SK-N-SH treated with all-trans-retinoic acid at 6 μM for 48 hours (cell line): Measurements from ENCODE around the gene DDI1.

ENCODE experiments used
- ATAC-seq: fragments of 200-7000 bp; cut with Tn5 transposase; 3 replicates; pipeline ENCODE4 v1.9.1; 2020; ENCODE audit warnings: mild to moderate bottlenecking, moderate library complexity
- ARNTL ChIP-seq: fragments of 450-650 bp; formaldehyde crosslinking; IDR thresholded peaks from 2 replicates; pipeline ENCODE4 v1.5.0; 2020; ENCODE audit warnings: low read depth, mild to moderate bottlenecking, moderate library complexity, borderline replicate concordance
- BACH2 ChIP-seq: fragments of 250-450 bp; sonication (Bioruptor Pico); IDR thresholded peaks from 2 replicates; pipeline ENCODE4 v1.9.0; 2021; ENCODE audit warnings: mild to moderate bottlenecking, borderline replicate concordance
- CREB5 ChIP-seq: fragments of 250-450 bp; sonication (Bioruptor Pico); IDR thresholded peaks from 2 replicates; pipeline ENCODE4 v1.5.1; 2020; ENCODE audit warnings: low read depth, mild to moderate bottlenecking, moderate library complexity
- CSDC2 ChIP-seq: fragments of 250-450 bp; sonication (Bioruptor Pico); IDR thresholded peaks from 2 replicates; pipeline ENCODE4 v1.5.0; 2020; ENCODE audit warnings: mild to moderate bottlenecking, moderate library complexity
- CSRNP3 ChIP-seq: fragments of 250-450 bp; sonication (Bioruptor Pico); IDR thresholded peaks from 2 replicates; pipeline ENCODE4 v1.5.1; 2021; ENCODE audit warnings: mild to moderate bottlenecking, moderate library complexity
- ESRRG ChIP-seq: fragments of 250-450 bp; sonication (Bioruptor Pico); IDR thresholded peaks from 2 replicates; pipeline ENCODE4 v1.6.1; 2021; ENCODE audit warnings: mild to moderate bottlenecking
- GLIS3 ChIP-seq: fragments of 250-450 bp; sonication (Bioruptor Pico); IDR thresholded peaks from 2 replicates; pipeline ENCODE4 v1.5.0; 2020; ENCODE audit warnings: mild to moderate bottlenecking, moderate library complexity
- ISL1 ChIP-seq: fragments of 250-450 bp; sonication (Bioruptor Pico); IDR thresholded peaks from 2 replicates; pipeline ENCODE4 v2.1.2; 2022; ENCODE audit warnings: mild to moderate bottlenecking, moderate library complexity
- OSR1 ChIP-seq: fragments of 250-450 bp; sonication (Bioruptor Pico); IDR thresholded peaks from 2 replicates; pipeline ENCODE4 v1.8.0; 2022; ENCODE audit warnings: moderate library complexity, mild to moderate bottlenecking, inconsistent platforms
- PATZ1 ChIP-seq: fragments of 250-450 bp; sonication (Bioruptor Pico); IDR thresholded peaks from 2 replicates; pipeline ENCODE4 v1.8.0; 2020; ENCODE audit warnings: mild to moderate bottlenecking, moderate library complexity, borderline replicate concordance
- PPARA ChIP-seq: fragments of 250-450 bp; sonication (Bioruptor Pico); IDR thresholded peaks from 2 replicates; pipeline ENCODE4 v1.5.0; 2020; ENCODE audit warnings: mild to moderate bottlenecking, borderline replicate concordance
- RARB ChIP-seq: fragments of 250-450 bp; sonication (Bioruptor Pico); IDR thresholded peaks from 2 replicates; pipeline ENCODE4 v1.8.0; 2021; ENCODE audit warnings: mild to moderate bottlenecking, moderate library complexity
- SNAI2 ChIP-seq: fragments of 250-450 bp; sonication (Bioruptor Pico); IDR thresholded peaks from 2 replicates; pipeline ENCODE4 v1.5.0; 2020; ENCODE audit warnings: mild to moderate bottlenecking, moderate library complexity
- TCF4 ChIP-seq: fragments of 250-450 bp; sonication (Bioruptor Pico); IDR thresholded peaks from 2 replicates; pipeline ENCODE4 v1.8.0; 2021; ENCODE audit warnings: mild to moderate bottlenecking, moderate library complexity, borderline replicate concordance
- TOX ChIP-seq: fragments of 250-450 bp; sonication (Bioruptor Pico); IDR thresholded peaks from 2 replicates; pipeline ENCODE4 v1.8.0; 2021; ENCODE audit warnings: mild to moderate bottlenecking, moderate library complexity, borderline replicate concordance
- TSHZ2 ChIP-seq: fragments of 250-450 bp; sonication (Bioruptor Pico); IDR thresholded peaks from 2 replicates; pipeline ENCODE4 v1.5.0; 2020; ENCODE audit warnings: mild to moderate bottlenecking, moderate library complexity
- ZC3H10 ChIP-seq: fragments of 250-450 bp; sonication (Bioruptor Pico); IDR thresholded peaks from 2 replicates; pipeline ENCODE4 v1.5.1; 2021; ENCODE audit warnings: mild to moderate bottlenecking, moderate library complexity
- ZFP3 ChIP-seq: fragments of 250-450 bp; sonication (Bioruptor Pico); IDR thresholded peaks from 2 replicates; pipeline ENCODE4 v1.5.0; 2020; ENCODE audit warnings: mild to moderate bottlenecking, moderate library complexity
- ZNF565 ChIP-seq: fragments of 450-650 bp; formaldehyde crosslinking; conservative IDR thresholded peaks from 2 replicates; pipeline ENCODE4 v1.5.0; 2020; ENCODE audit warnings: low read depth, mild to moderate bottlenecking, moderate library complexity
- ZNF70 ChIP-seq: fragments of 450-650 bp; formaldehyde crosslinking; IDR thresholded peaks from 2 replicates; pipeline ENCODE4 v1.5.0; 2020; ENCODE audit warnings: mild to moderate bottlenecking, moderate library complexity
- ZNF8 ChIP-seq: fragments of 450-650 bp; formaldehyde crosslinking; IDR thresholded peaks from 2 replicates; pipeline ENCODE4 v1.5.0; 2020; ENCODE audit warnings: mild to moderate bottlenecking, moderate library complexity
- TF ChIP-seq, protein P1 (sequence below): fragments of 250-450 bp; sonication (Bioruptor Pico); IDR thresholded peaks from 2 replicates; pipeline ENCODE4 v1.8.0; 2021; ENCODE audit warnings: low read depth, mild to moderate bottlenecking, moderate library complexity, borderline replicate concordance

The DDI1 gene

DNA sequence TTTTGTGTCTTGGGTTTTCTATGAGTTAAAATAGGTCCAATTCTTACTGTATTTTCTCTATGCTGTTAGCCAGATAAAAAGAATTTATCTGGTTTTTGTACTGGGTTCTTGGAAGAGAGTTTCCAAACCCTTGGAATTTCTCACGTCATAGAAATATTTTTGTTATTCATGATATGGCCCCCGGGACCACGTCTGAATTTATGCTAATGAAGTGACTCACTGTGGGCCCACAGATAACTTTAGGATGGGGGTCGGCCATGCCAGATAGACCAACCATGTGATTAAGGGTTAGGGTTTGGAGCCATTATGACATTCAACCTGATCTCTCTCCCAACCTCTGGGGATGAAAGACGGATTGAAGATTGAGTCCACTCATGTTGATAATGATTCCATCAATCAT, 35.6 kb upstream of the DDI1 start:
- no peak for TF ChIP-seq CSRNP3 (CRISPR knock-in tag)
- TF ChIP-seq ZNF565: no peak
- TF ChIP-seq ZNF8 (CRISPR knock-in tag): no peak
- no peak for TF ChIP-seq CSDC2
- no peak for TF ChIP-seq ZFP3
- no peak for TF ChIP-seq TCF4 (CRISPR knock-in tag)
- TF ChIP-seq, protein P1, sequence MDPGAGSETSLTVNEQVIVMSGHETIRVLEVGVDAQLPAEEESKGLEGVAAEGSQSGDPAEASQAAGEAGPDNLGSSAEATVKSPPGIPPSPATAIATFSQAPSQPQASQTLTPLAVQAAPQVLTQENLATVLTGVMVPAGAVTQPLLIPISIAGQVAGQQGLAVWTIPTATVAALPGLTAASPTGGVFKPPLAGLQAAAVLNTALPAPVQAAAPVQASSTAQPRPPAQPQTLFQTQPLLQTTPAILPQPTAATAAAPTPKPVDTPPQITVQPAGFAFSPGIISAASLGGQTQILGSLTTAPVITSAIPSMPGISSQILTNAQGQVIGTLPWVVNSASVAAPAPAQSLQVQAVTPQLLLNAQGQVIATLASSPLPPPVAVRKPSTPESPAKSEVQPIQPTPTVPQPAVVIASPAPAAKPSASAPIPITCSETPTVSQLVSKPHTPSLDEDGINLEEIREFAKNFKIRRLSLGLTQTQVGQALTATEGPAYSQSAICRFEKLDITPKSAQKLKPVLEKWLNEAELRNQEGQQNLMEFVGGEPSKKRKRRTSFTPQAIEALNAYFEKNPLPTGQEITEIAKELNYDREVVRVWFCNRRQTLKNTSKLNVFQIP (CRISPR knock-in tag): no peak
- no peak for TF ChIP-seq OSR1 (CRISPR knock-in tag)
- no peak for TF ChIP-seq TOX (CRISPR knock-in tag)
- TF ChIP-seq ZNF70 (CRISPR knock-in tag): no peak
- TF ChIP-seq ISL1: no peak
- TF ChIP-seq SNAI2 (CRISPR knock-in tag): no peak
- no peak for TF ChIP-seq BACH2 (CRISPR knock-in tag)
- no peak for TF ChIP-seq TSHZ2 (CRISPR knock-in tag)
- TF ChIP-seq GLIS3 (CRISPR knock-in tag): no peak
- no peak for TF ChIP-seq ZC3H10
- no peak for TF ChIP-seq PATZ1 (CRISPR knock-in tag)
- no peak for TF ChIP-seq ARNTL
- TF ChIP-seq PPARA (CRISPR knock-in tag): no peak
- no peak for ATAC-seq

DNA sequence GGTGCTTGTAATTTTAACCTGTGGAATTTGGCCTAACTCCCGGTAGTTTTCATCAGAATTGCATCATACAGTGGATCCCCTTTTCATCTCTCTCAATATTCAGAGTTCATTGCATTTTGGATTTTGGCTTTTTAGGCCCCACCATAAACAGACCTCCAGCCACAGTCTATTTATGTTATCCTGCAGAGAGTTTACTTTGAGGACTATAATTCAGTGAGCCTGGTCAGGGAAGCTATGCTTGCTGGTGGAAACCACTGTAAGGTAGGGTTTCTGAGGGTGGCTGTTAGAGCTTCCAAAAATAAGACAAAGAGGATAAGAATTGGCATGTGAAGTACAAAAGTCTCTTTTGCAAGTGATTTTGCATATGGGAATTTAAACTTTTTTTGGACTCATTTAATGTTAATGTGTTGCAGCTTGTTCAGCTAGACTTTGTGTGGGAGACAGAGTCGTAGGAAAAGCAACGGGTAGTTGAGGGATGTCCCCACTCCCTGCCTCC, 34.8 kb upstream of the DDI1 start:
- ATAC-seq: no peak
- TF ChIP-seq ESRRG (CRISPR knock-in tag) (no peak), ZFP3 (no peak), ZC3H10 (no peak), PATZ1 (CRISPR knock-in tag) (no peak), ZNF8 (CRISPR knock-in tag) (no peak), CSDC2 (no peak), ARNTL (no peak), CREB5 (CRISPR knock-in tag) (no peak), CSRNP3 (CRISPR knock-in tag) (no peak), ISL1 (no peak), ZNF70 (CRISPR knock-in tag) (no peak), GLIS3 (CRISPR knock-in tag) (no peak), ZNF565 (no peak), RARB (no peak), TOX (CRISPR knock-in tag) (no peak)
- TF ChIP-seq, protein P1 (CRISPR knock-in tag): no peak
